ENCODE results near the gene FIP1L1. TPM values are rescaled to one million over a fixed set of nuclear protein-coding genes. Genes with fewer than 3 reads are reported as not detected.
A peak's percentile ranks its signal among the peaks of the same experiment; 100 is the strongest.

Gene FIP1L1
- total and polyA plus RNA-seq, 2 of the 13 experiments (the other 11 are each of a cell fraction or from before 2014, with no cell fraction given), result 14.9 to 69.4 TPM

DNA sequence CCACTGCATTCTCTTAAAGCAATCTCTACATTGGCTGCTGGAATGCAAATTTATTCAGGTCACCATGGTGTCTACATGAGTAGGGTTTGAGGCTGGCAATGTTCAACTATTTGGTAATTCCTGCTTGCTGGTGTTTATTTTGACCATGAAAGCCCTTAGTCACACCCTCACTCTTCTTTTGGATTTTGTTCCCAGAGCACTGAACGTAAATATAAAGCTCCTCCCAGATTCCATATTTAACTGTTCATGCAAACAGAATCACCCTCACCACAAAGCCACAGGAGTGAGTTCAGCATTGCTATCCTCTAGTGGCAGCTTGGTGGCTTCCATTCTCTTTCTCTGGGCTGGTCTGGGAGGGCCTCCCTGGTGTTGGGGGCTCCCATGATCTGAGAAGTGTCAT, 131.0 kb downstream of the FIP1L1 start:
- DNase-seq (ENCODE audit: low spot score), result peak; percentile 48
- Histone ChIP-seq H3K36me3 (replicated peaks in 1 of 2; ENCODE audit: control insufficient read depth in 1 of 2, insufficient read depth in 2 of 2, low read length in 2 of 2) (no peaks in the 10 kb centered on the region), H3K27ac (ENCODE audit: extremely low read length, insufficient read depth, low read length) (no peak overlapping the region), H3K27me3 (ENCODE audit: control insufficient read depth in 1 of 2, insufficient read depth in 2 of 2, low read length in 2 of 2) (no peaks in the 10 kb centered on the region), H3K4me2 (ENCODE audit: low read depth, low read length) (peak overlapping the region; percentile 92), H3K4me1 (ENCODE audit: insufficient read depth, low read length) (peaks cover 18% of the 10 kb centered on the region), H3K79me2 (ENCODE audit: insufficient read depth, low read length) (no peaks in the 10 kb centered on the region), H3K4me3 (replicated peaks in 1 of 3; ENCODE audit: insufficient read depth in 1 of 3, low read depth in 2 of 3, low read length in 3 of 3) (peak overlapping the region; percentile 23 to 66 (median 41); a peak in 4 of 6 replicates), H4K20me1 (ENCODE audit: insufficient read depth, low read length) (no peaks in the 10 kb centered on the region), H3K9me3 (ENCODE audit: low read length) (no peaks in the 10 kb centered on the region), H3K9ac (ENCODE audit: insufficient read depth, low read depth, low read length) (peak overlapping the region; percentile 44; the same call in 1 of the 2 replicates), H2AFZ (ENCODE audit: low read length) (peak overlapping the region; percentile 67)
- ATAC-seq, result peak; percentile 67
- ChIA-PET CTCF (ENCODE audit: low intra/inter-chr PET ratio, low total read pairs) (no interaction called here), POLR2A (no interaction called here)
- WGBS (ENCODE audit: low lambda C conversion rate), result 0% methylated on average over 1 of the region's 1 CpG
- BruUV-seq (replicated peaks), result no TSS peak
- in situ Hi-C loops (cut with HindIII; ENCODE audit: extremely low pct_ligation_motif_present, low pct_unique_long_range_greater_than_20kb) (no loop called here), intact Hi-C loops (cut with micrococcal nuclease; ENCODE audit: unreplicated experiment) (no loop called here)
- FAIRE-seq, result no peak
- no peak for TF ChIP-seq ZFAT (CRISPR knock-in tag; conservative IDR thresholded peaks at IDR 0.05)
- TF ChIP-seq GLI4 (CRISPR knock-in tag; IDR thresholded peaks at IDR 0.05; ENCODE audit: borderline replicate concordance), result no peak
- TF ChIP-seq ZNF441 (CRISPR knock-in tag; IDR thresholded peaks at IDR 0.05; ENCODE audit: borderline replicate concordance), result no peak
- TF ChIP-seq KMT2B (CRISPR knock-in tag; IDR thresholded peaks at IDR 0.05), result no peak
- no peak for TF ChIP-seq ZNF282 (IDR thresholded peaks at IDR 0.05; ENCODE audit: partially characterized antibody)
- TF ChIP-seq, protein P1, sequence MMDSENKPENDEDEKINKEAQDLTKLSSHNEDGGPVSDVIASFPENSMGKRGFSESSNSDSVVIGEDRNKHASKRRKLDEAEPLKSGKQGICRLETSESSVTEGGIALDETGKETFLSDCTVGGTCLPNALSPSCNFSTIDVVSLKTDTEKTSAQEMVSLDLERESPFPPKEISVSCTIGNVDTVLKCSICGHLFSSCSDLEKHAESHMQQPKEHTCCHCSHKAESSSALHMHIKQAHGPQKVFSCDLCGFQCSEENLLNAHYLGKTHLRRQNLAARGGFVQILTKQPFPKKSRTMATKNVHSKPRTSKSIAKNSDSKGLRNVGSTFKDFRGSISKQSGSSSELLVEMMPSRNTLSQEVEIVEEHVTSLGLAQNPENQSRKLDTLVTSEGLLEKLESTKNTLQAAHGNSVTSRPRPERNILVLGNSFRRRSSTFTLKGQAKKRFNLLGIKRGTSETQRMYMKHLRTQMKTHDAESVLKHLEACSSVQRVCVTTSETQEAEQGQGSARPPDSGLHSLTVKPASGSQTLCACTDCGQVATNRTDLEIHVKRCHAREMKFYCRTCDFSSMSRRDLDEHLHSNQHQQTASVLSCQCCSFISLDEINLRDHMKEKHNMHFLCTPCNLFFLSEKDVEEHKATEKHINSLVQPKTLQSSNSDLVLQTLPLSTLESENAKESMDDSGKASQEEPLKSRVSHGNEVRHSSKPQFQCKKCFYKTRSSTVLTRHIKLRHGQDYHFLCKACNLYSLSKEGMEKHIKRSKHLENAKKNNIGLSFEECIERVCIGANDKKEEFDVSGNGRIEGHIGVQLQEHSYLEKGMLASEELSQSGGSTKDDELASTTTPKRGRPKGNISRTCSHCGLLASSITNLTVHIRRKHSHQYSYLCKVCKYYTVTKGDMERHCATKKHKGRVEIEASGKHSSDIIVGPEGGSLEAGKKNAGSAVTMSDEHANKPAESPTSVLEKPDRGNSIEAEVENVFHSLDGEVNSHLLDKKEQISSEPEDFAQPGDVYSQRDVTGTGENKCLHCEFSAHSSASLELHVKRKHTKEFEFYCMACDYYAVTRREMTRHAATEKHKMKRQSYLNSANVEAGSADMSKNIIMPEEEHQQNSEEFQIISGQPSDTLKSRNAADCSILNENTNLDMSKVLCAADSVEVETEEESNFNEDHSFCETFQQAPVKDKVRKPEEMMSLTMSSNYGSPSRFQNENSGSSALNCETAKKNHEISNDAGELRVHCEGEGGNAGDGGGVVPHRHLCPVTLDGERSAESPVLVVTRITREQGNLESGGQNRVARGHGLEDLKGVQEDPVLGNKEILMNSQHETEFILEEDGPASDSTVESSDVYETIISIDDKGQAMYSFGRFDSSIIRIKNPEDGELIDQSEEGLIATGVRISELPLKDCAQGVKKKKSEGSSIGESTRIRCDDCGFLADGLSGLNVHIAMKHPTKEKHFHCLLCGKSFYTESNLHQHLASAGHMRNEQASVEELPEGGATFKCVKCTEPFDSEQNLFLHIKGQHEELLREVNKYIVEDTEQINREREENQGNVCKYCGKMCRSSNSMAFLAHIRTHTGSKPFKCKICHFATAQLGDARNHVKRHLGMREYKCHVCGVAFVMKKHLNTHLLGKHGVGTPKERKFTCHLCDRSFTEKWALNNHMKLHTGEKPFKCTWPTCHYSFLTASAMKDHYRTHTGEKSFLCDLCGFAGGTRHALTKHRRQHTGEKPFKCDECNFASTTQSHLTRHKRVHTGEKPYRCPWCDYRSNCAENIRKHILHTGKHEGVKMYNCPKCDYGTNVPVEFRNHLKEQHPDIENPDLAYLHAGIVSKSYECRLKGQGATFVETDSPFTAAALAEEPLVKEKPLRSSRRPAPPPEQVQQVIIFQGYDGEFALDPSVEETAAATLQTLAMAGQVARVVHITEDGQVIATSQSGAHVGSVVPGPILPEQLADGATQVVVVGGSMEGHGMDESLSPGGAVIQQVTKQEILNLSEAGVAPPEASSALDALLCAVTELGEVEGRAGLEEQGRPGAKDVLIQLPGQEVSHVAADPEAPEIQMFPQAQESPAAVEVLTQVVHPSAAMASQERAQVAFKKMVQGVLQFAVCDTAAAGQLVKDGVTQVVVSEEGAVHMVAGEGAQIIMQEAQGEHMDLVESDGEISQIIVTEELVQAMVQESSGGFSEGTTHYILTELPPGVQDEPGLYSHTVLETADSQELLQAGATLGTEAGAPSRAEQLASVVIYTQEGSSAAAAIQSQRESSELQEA (CRISPR knock-in tag; IDR thresholded peaks at IDR 0.05; ENCODE audit: not compliant biosample characterization), result no peak
- no peak for TF ChIP-seq HHEX (CRISPR knock-in tag; IDR thresholded peaks at IDR 0.05)
- no peak for TF ChIP-seq TBL1XR1 (IDR thresholded peaks at IDR 0.05; ENCODE audit: borderline replicate concordance, low read length, partially characterized antibody)
- TF ChIP-seq, protein P2, sequence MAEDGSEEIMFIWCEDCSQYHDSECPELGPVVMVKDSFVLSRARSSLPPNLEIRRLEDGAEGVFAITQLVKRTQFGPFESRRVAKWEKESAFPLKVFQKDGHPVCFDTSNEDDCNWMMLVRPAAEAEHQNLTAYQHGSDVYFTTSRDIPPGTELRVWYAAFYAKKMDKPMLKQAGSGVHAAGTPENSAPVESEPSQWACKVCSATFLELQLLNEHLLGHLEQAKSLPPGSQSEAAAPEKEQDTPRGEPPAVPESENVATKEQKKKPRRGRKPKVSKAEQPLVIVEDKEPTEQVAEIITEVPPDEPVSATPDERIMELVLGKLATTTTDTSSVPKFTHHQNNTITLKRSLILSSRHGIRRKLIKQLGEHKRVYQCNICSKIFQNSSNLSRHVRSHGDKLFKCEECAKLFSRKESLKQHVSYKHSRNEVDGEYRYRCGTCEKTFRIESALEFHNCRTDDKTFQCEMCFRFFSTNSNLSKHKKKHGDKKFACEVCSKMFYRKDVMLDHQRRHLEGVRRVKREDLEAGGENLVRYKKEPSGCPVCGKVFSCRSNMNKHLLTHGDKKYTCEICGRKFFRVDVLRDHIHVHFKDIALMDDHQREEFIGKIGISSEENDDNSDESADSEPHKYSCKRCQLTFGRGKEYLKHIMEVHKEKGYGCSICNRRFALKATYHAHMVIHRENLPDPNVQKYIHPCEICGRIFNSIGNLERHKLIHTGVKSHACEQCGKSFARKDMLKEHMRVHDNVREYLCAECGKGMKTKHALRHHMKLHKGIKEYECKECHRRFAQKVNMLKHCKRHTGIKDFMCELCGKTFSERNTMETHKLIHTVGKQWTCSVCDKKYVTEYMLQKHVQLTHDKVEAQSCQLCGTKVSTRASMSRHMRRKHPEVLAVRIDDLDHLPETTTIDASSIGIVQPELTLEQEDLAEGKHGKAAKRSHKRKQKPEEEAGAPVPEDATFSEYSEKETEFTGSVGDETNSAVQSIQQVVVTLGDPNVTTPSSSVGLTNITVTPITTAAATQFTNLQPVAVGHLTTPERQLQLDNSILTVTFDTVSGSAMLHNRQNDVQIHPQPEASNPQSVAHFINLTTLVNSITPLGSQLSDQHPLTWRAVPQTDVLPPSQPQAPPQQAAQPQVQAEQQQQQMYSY (CRISPR knock-in tag; IDR thresholded peaks at IDR 0.05), result no peak
- no peak for TF ChIP-seq ZNF230 (CRISPR knock-in tag; IDR thresholded peaks at IDR 0.05)
- TF ChIP-seq, protein P3, sequence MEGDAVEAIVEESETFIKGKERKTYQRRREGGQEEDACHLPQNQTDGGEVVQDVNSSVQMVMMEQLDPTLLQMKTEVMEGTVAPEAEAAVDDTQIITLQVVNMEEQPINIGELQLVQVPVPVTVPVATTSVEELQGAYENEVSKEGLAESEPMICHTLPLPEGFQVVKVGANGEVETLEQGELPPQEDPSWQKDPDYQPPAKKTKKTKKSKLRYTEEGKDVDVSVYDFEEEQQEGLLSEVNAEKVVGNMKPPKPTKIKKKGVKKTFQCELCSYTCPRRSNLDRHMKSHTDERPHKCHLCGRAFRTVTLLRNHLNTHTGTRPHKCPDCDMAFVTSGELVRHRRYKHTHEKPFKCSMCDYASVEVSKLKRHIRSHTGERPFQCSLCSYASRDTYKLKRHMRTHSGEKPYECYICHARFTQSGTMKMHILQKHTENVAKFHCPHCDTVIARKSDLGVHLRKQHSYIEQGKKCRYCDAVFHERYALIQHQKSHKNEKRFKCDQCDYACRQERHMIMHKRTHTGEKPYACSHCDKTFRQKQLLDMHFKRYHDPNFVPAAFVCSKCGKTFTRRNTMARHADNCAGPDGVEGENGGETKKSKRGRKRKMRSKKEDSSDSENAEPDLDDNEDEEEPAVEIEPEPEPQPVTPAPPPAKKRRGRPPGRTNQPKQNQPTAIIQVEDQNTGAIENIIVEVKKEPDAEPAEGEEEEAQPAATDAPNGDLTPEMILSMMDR (CRISPR knock-in tag; IDR thresholded peaks at IDR 0.05), result peak; percentile 15; the same call in 1 of the 2 replicates
